ENCODE measurements around the gene CTNNAL1. TPM values are rescaled to one million over a fixed set of nuclear protein-coding genes. Genes with fewer than 3 reads are reported as not detected.

CTNNAL1 gene
- polyA plus RNA-seq, 1 of the 3 experiments (the other 2 are of a cell fraction) = 32.8 TPM

DNA sequence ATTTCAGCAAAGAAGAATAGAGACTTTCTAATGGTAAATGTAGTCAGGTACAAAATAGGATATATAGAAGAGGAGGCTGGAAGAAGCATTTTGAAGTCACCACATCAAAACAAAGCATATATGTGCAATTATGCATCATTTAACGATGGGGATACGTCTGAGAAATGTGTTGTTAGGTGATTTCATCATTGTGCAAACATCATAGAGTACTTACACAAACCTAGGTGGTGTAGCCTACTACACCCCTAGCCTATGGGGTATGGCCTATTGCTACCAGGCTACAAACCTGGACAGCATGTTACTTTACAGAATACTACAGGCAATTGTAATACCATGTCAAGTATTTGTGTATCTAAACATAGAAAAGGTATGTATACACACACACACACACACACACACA lies 107.8 kb downstream of the CTNNAL1 start:
- WGBS (ENCODE audit: low lambda C conversion rate) = 85% methylated on average over 2 of the region's 2 CpGs

DNA sequence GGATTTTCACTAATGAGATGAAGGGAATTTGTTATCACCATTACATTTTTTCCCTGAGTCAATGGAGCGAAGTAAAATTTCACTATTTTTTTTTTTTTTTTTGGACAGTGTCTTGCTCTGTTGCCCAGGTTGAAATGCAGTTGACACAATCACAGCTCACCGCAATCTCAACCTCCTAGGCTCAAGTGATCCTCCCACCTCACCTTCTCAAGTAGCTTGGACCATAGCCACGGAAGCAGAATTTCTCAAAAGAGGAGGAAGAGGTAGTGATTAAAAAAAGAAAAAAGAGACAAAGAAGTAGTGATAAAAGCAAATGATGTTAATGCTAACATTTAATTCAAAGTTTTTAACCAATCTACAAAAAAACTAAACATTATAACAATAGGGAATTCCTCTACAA lies 109.1 kb downstream of the CTNNAL1 start:
- Histone ChIP-seq H2AFZ (ENCODE audit: low read depth) (no peak overlapping the region), H4K20me1 (ENCODE audit: insufficient read depth) (no peaks in the 10 kb centered on the region), H3K4me2 (no peak overlapping the region), H3K27ac (ENCODE audit: low read depth in 2 of 2, low read length in 1 of 2) (no peak overlapping the region), H3K4me3 (ENCODE audit: low read depth in 2 of 2, low read length in 1 of 2) (no peak overlapping the region), H3K9me3 (no peaks in the 10 kb centered on the region), H3K4me1 (ENCODE audit: control insufficient read depth in 1 of 2, insufficient read depth in 2 of 2, low read depth in 1 of 2, low read length in 1 of 2) (no peaks in the 10 kb centered on the region), H3F3A (replicated peaks; ENCODE audit: insufficient read depth) (no peaks in the 10 kb centered on the region), H3K9me2 (no peaks in the 10 kb centered on the region), H3K79me2 (ENCODE audit: insufficient read depth) (no peaks in the 10 kb centered on the region), H3K36me3 (replicated peaks in 1 of 2; ENCODE audit: control insufficient read depth in 1 of 2, insufficient read depth in 2 of 2, low read length in 1 of 2) (peaks cover 48 to 90% of the 10 kb centered on the region in 2 experiments), H3K27me3 (ENCODE audit: insufficient read depth) (no peaks in the 10 kb centered on the region), H3K9ac (no peak overlapping the region)
- TF ChIP-seq, protein P1, sequence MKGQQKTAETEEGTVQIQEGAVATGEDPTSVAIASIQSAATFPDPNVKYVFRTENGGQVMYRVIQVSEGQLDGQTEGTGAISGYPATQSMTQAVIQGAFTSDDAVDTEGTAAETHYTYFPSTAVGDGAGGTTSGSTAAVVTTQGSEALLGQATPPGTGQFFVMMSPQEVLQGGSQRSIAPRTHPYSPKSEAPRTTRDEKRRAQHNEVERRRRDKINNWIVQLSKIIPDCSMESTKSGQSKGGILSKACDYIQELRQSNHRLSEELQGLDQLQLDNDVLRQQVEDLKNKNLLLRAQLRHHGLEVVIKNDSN (IDR thresholded peaks at IDR 0.05; ENCODE audit: borderline replicate concordance, low read depth) = no peak
- TF ChIP-seq FOXJ3 (CRISPR knock-in tag; IDR thresholded peaks at IDR 0.05) (no peak), MXI1 (IDR thresholded peaks at IDR 0.05; ENCODE audit: low read depth, low read length) (no peak), TAF1 (IDR thresholded peaks at IDR 0.05; ENCODE audit: borderline replicate concordance, low read depth, low read length) (no peak), MAX (IDR thresholded peaks at IDR 0.05; ENCODE audit: low read depth) (no peak), TEAD4 (IDR thresholded peaks at IDR 0.05; ENCODE audit: borderline replicate concordance, insufficient read depth) (no peak), NRF1 (IDR thresholded peaks at IDR 0.05; ENCODE audit: low read depth, low read length) (no peak), FOXM1 (IDR thresholded peaks at IDR 0.05; ENCODE audit: low read depth) (no peak)
- TF ChIP-seq, protein P2, sequence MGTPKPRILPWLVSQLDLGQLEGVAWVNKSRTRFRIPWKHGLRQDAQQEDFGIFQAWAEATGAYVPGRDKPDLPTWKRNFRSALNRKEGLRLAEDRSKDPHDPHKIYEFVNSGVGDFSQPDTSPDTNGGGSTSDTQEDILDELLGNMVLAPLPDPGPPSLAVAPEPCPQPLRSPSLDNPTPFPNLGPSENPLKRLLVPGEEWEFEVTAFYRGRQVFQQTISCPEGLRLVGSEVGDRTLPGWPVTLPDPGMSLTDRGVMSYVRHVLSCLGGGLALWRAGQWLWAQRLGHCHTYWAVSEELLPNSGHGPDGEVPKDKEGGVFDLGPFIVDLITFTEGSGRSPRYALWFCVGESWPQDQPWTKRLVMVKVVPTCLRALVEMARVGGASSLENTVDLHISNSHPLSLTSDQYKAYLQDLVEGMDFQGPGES (IDR thresholded peaks at IDR 0.05; ENCODE audit: low read depth, low read length) = no peak
- TF ChIP-seq, protein P3, sequence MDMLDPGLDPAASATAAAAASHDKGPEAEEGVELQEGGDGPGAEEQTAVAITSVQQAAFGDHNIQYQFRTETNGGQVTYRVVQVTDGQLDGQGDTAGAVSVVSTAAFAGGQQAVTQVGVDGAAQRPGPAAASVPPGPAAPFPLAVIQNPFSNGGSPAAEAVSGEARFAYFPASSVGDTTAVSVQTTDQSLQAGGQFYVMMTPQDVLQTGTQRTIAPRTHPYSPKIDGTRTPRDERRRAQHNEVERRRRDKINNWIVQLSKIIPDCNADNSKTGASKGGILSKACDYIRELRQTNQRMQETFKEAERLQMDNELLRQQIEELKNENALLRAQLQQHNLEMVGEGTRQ (IDR thresholded peaks at IDR 0.05; ENCODE audit: borderline replicate concordance, low read depth, low read length) = no peak
- ChIA-PET POLR2A (no interaction called here), CTCF (no interaction called here)
- WGBS (ENCODE audit: low lambda C conversion rate) = 91% methylated on average over 3 of the region's 3 CpGs
- no peak for DNase-seq

More for the DNA sequence above, 107.8 kb downstream of the CTNNAL1 start:
- no peaks in the 10 kb centered on the region for H3K27me3 ChIP-seq (ENCODE audit: insufficient read depth)
- DNase-seq = no peak
- TF ChIP-seq ELF1 (IDR thresholded peaks at IDR 0.05) (no peak), CHD2 (IDR thresholded peaks at IDR 0.05; ENCODE audit: low read length, partially characterized antibody) (no peak), REST (IDR thresholded peaks at IDR 0.05; ENCODE audit: low read depth, low read length) (no peak)
- TF ChIP-seq, protein P1 (IDR thresholded peaks at IDR 0.05; ENCODE audit: borderline replicate concordance, low read depth) = no peak
- no peaks in the 10 kb centered on the region for H3K79me2 ChIP-seq (ENCODE audit: insufficient read depth)
- no peaks in the 10 kb centered on the region for H4K20me1 ChIP-seq (ENCODE audit: insufficient read depth)
- H3K4me3 ChIP-seq (ENCODE audit: low read depth in 2 of 2, low read length in 1 of 2) = no peak overlapping the region
- no peaks in the 10 kb centered on the region for H3K4me1 ChIP-seq (ENCODE audit: control insufficient read depth in 1 of 2, insufficient read depth in 2 of 2, low read depth in 1 of 2, low read length in 1 of 2)
- H3K36me3 ChIP-seq (replicated peaks in 1 of 2; ENCODE audit: control insufficient read depth in 1 of 2, insufficient read depth in 2 of 2, low read length in 1 of 2) = peaks cover 40 to 90% of the 10 kb centered on the region in 2 experiments
- ChIA-PET CTCF (no interaction called here), POLR2A (no interaction called here)
- no peaks in the 10 kb centered on the region for H3F3A ChIP-seq (replicated peaks; ENCODE audit: insufficient read depth)
- no peak overlapping the region for H3K9ac ChIP-seq
- H3K4me2 ChIP-seq = no peak overlapping the region
- H3K9me3 ChIP-seq = no peaks in the 10 kb centered on the region
- no peaks in the 10 kb centered on the region for H3K9me2 ChIP-seq
- no peak overlapping the region for H3K27ac ChIP-seq (ENCODE audit: low read depth in 2 of 2, low read length in 1 of 2)
- no peak overlapping the region for H2AFZ ChIP-seq (ENCODE audit: low read depth)

Measured in SK-N-SH (cell line).